ENCODE results near the gene FKBP2. TPM values are rescaled to one million over a fixed set of nuclear protein-coding genes. Genes with fewer than 3 reads are reported as not detected.

FKBP2 gene
- total and polyA plus RNA-seq, 2 experiments from 2014 or later: 57.7 to 349 TPM

DNA sequence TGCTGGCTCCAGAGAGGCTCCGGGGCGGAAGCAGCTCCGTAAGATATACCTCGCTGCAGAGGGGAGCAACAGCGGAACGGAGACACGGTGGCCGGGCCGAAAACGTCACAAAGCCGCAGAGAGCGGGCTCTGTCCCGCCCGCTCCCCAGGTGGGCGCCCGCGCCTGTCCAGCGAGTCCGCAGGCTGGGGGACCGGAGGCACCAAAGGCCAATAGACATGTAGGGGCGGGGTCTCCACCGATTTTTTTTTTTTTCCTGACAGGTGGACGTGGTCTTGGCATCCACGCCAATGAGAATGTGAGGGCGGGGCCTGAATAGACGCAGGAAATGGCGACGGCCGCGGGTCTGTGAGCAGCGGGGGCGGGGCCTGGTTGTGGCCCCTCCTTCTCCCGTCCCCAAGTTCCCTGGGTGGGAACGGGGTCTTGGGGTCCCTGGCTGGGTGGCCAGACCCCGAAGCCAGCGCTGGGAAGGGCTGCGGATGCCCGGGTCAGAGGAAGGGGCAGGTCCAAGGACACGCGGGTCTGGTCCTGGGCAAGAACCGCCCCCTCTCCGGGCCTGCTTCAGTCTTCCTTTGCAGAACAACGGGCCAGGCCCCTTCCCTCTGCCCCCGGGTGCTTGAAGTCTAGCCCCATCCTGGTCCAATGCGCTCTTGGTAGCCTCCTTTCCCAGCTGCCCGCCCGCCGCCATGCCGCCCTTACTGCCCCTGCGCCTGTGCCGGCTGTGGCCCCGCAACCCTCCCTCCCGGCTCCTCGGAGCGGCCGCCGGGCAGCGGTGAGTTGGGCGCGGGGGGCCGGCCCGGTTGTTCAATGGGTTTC, 10.5 kb upstream of the FKBP2 start, which contains the start of gene DNAJC4:
DNAJC4 (plus strand) TSS at position 378 of the 814 bp plus-strand sequence; CDS start at position 685, 307 bp downstream.
- Histone ChIP-seq H2AFZ (peak within 1 kb of the TSS; percentile 55), H3K4me1 (ENCODE audit: insufficient read depth) (peaks cover 15% of the 10 kb centered on the region)

DNA sequence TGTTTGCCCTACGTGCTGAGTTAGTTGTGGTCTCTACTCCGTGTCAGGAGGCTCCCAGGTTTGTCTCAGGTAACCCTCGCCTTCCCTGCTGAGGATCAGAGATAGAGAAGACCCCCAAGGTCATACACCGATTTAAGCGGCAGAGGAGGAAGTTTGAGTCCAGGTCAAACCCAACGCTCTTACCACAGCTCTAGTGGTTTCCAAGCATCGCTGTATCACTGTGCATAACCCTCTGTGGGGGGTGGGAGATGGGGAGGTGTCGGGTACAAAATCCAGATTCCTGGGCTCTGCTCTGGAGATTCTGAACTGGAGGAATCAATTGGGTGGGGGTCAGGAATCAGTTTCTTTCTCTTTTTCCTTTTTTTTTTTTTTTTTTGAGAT, 9.9 kb upstream of the FKBP2 start:
- WGBS (ENCODE audit: low lambda C conversion rate, missing lambda C conversion rate): 8% methylated on average over 8 of the region's 8 CpGs
- Histone ChIP-seq H3K79me2 (peaks cover 42% of the 10 kb centered on the region), H3K27ac (peak overlapping the region; percentile 78), H3K4me2 (peak overlapping the region; percentile 97), H3K9me3 (ENCODE audit: low read depth) (no peaks in the 10 kb centered on the region), H3K9me2 (replicated peaks; ENCODE audit: insufficient read depth) (no peaks in the 10 kb centered on the region), H3K4me3 (peak overlapping the region; percentile 68), H3K27me3 (no peaks in the 10 kb centered on the region), H3K4me1 (ENCODE audit: insufficient read depth) (peaks cover 14% of the 10 kb centered on the region), H3K36me3 (replicated peaks; ENCODE audit: insufficient read depth, low read depth) (no peaks in the 10 kb centered on the region), H2AFZ (peak overlapping the region; percentile 55), H4K20me1 (ENCODE audit: insufficient read depth, poor library complexity, severe bottlenecking) (peaks cover 10% of the 10 kb centered on the region)
- no peak for DNase-seq (ENCODE audit: low spot score)
- TF ChIP-seq EZH2phosphoT487 (IDR thresholded peaks at IDR 0.05; ENCODE audit: low read depth, severe bottlenecking, unreplicated experiment) (no peak), EZH2 (IDR thresholded peaks at IDR 0.05; ENCODE audit: borderline replicate concordance) (no peak), CTCF (IDR thresholded peaks at IDR 0.05; ENCODE audit: poor library complexity) (no peak)

More for the DNA sequence above, 10.5 kb upstream of the FKBP2 start, which contains the start of gene DNAJC4:
- Histone ChIP-seq H4K20me1 (ENCODE audit: insufficient read depth, poor library complexity, severe bottlenecking) (peaks cover 4% of the 10 kb centered on the region), H3K4me3 (peak within 1 kb of the TSS; percentile 68), H3K36me3 (replicated peaks; ENCODE audit: insufficient read depth, low read depth) (no peaks in the 10 kb centered on the region), H3K27me3 (no peaks in the 10 kb centered on the region), H3K4me2 (peak within 1 kb of the TSS; percentile 97), H3K9me3 (ENCODE audit: low read depth) (no peaks in the 10 kb centered on the region), H3K27ac (peak within 1 kb of the TSS; percentile 78), H3K79me2 (peaks cover 40% of the 10 kb centered on the region), H3K9me2 (replicated peaks; ENCODE audit: insufficient read depth) (no peaks in the 10 kb centered on the region)
- under 1% methylated on average over 43 of the region's 62 CpGs for WGBS (ENCODE audit: low lambda C conversion rate, missing lambda C conversion rate)
- TF ChIP-seq CTCF (IDR thresholded peaks at IDR 0.05; ENCODE audit: poor library complexity) (no peak), EZH2 (IDR thresholded peaks at IDR 0.05; ENCODE audit: borderline replicate concordance) (no peak), EZH2phosphoT487 (IDR thresholded peaks at IDR 0.05; ENCODE audit: low read depth, severe bottlenecking, unreplicated experiment) (no peak)
- peak; percentile 96 for DNase-seq (ENCODE audit: low spot score)

DNA sequence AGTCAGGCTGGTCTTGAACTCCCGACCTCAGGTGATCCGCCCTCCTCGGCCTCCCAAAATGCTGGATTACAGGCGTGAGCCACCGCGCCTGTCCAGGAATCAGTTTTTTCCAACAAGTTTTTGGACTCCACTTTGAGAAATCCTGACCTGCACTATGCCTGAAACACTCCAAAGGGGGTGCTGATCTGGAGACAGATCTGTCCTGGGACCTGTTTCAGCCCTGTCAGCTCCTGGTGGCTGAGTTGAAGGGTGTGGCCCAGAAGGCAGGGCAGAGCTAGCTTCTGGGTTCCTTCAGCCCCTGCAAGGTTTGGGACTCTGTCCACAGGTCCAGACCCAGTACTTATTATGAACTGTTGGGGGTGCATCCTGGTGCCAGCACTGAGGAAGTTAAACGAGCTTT, 9.3 kb upstream of the FKBP2 start:
- H4K20me1 ChIP-seq (ENCODE audit: insufficient read depth, poor library complexity, severe bottlenecking): peaks cover 10% of the 10 kb centered on the region
- TF ChIP-seq EZH2phosphoT487 (IDR thresholded peaks at IDR 0.05; ENCODE audit: low read depth, severe bottlenecking, unreplicated experiment) (no peak), CTCF (IDR thresholded peaks at IDR 0.05; ENCODE audit: poor library complexity) (no peak), EZH2 (IDR thresholded peaks at IDR 0.05; ENCODE audit: borderline replicate concordance) (no peak)
- H3K27me3 ChIP-seq: no peaks in the 10 kb centered on the region
- H3K4me3 ChIP-seq: no peak overlapping the region
- no peak overlapping the region for H2AFZ ChIP-seq
- no peak overlapping the region for H3K27ac ChIP-seq
- H3K4me1 ChIP-seq (ENCODE audit: insufficient read depth): peaks cover 14% of the 10 kb centered on the region
- no peaks in the 10 kb centered on the region for H3K36me3 ChIP-seq (replicated peaks; ENCODE audit: insufficient read depth, low read depth)
- no peaks in the 10 kb centered on the region for H3K9me3 ChIP-seq (ENCODE audit: low read depth)
- 94% methylated on average over 7 of the region's 7 CpGs for WGBS (ENCODE audit: low lambda C conversion rate, missing lambda C conversion rate)
- H3K9me2 ChIP-seq (replicated peaks; ENCODE audit: insufficient read depth): no peaks in the 10 kb centered on the region
- DNase-seq (ENCODE audit: low spot score): no peak
- H3K4me2 ChIP-seq: peak overlapping the region; percentile 97
- peaks cover 39% of the 10 kb centered on the region for H3K79me2 ChIP-seq

Data from hepatocyte (in vitro differentiated cells).